A549 (cell line): ENCODE results near the gene OR2S2. TPM values are rescaled to one million over a fixed set of nuclear protein-coding genes. Genes with fewer than 3 reads are reported as not detected.

Source experiments
- ATAC-seq, 2 experiments: fragments of 200-7000 bp in 1 of 2; fragments of >200 bp in 1 of 2; cut with Nextera tagmentation in 1 of 2; cut with Tn5 transposase in 1 of 2; 3 replicates each; pipeline versions ENCODE4 v1.8.0 to v1.9.1; 2018 to 2020; ENCODE audit warnings: mild to moderate bottlenecking in 1 of 2, moderate library complexity in 1 of 2
- CTCF ChIA-PET: fragments of 300-600 bp; sonication (Branson Sonifier 250); formaldehyde crosslinking; extraction: SDS; loops from one replicate; lab custom pipeline; 2021; ENCODE audit warnings: antibody characterized with exemption, inconsistent platforms; lab: Yijun Ruan, JAX
- POLR2A ChIA-PET: fragments of 350-600 bp; formaldehyde crosslinking; extraction: SDS; loops from one replicate; lab custom pipeline; 2021; ENCODE audit warnings: antibody characterized with exemption, inconsistent platforms; lab: Yijun Ruan, JAX
- DNase-seq, 2 experiments: peaks; one replicate each; pipeline versions ENCODE4 v3.0.0 to v3.0.0-alpha.2; 2011 to 2016; ENCODE audit warnings: low read depth in 1 of 2, low spot score in 1 of 2
- FAIRE-seq: peaks from 2 replicates; lab custom pipeline; 2011; peaks lifted over from hg19 to GRCh38; lab: Jason Lieb, UNC
- H3K27ac ChIP-seq, 2 experiments: fragments of >200 bp; sonication (Bioruptor Twin); formaldehyde crosslinking; 3 replicates each; pipeline ENCODE4 v1.5.1; 2016 to 2017
- H3K4me1 ChIP-seq: fragments of >200 bp; sonication (Bioruptor Twin); formaldehyde crosslinking; 3 replicates; pipeline ENCODE4 v1.6.1; 2016
- H3K4me2 ChIP-seq: fragments of >200 bp; sonication (Bioruptor Twin); formaldehyde crosslinking; 3 replicates; pipeline ENCODE4 v1.6.1; 2016
- H3K4me3 ChIP-seq: fragments of >200 bp; sonication (Bioruptor Twin); formaldehyde crosslinking; 3 replicates; pipeline ENCODE4 v1.5.1; 2016
- H3K9me3 ChIP-seq: fragments of >200 bp; sonication (Bioruptor Twin); formaldehyde crosslinking; 3 replicates; pipeline ENCODE4 v1.6.1; 2016
- CBX2 ChIP-seq: fragments of 200-600 bp; sonication (generic); IDR thresholded peaks from 2 replicates; pipeline ENCODE4 v1.6.1; 2016; ENCODE audit warnings: low read depth, mild to moderate bottlenecking, borderline replicate concordance
- CHD2 ChIP-seq: fragments of 150-350 bp; IDR thresholded peaks from 2 replicates; pipeline ENCODE4 v1.6.1; 2014; ENCODE audit warnings: low read length; ENCODE audit not compliant: partially characterized antibody
- EHF ChIP-seq: fragments of 250-450 bp; sonication (Bioruptor Pico); IDR thresholded peaks from 2 replicates; pipeline ENCODE4 v1.5.0; 2020; ENCODE audit warnings: mild to moderate bottlenecking
- EHMT2 ChIP-seq: fragments of 200-600 bp; sonication (generic); IDR thresholded peaks from 2 replicates; pipeline ENCODE4 v1.6.1; 2016; ENCODE audit warnings: antibody characterized with exemption, low read depth, mild to moderate bottlenecking, moderate library complexity
- EP300 ChIP-seq, 2 experiments: fragments of >200 bp; sonication (Bioruptor Twin); formaldehyde crosslinking; IDR thresholded peaks; 2 replicates in 1 of 2; 3 replicates in 1 of 2; pipeline ENCODE4 v1.6.1; 2016 to 2017
- FOXS1 ChIP-seq: fragments of 250-450 bp; sonication (Bioruptor Pico); IDR thresholded peaks from 2 replicates; pipeline ENCODE4 v1.5.0; 2020; ENCODE audit warnings: mild to moderate bottlenecking, moderate library complexity
- GATA3 ChIP-seq: IDR thresholded peaks from 2 replicates; pipeline ENCODE4 v1.6.1; 2012; ENCODE audit warnings: borderline replicate concordance
- HEYL ChIP-seq: fragments of 250-450 bp; sonication (Bioruptor Pico); IDR thresholded peaks from 2 replicates; pipeline ENCODE4 v1.8.0; 2021; ENCODE audit warnings: mild to moderate bottlenecking, moderate library complexity
- HMGXB4 ChIP-seq: fragments of 250-450 bp; sonication (Bioruptor Pico); IDR thresholded peaks from 2 replicates; pipeline ENCODE4 v1.5.0; 2021; ENCODE audit warnings: mild to moderate bottlenecking, moderate library complexity, borderline replicate concordance
- HOXA7 ChIP-seq: fragments of 250-450 bp; sonication (Bioruptor Pico); IDR thresholded peaks from 2 replicates; pipeline ENCODE4 v1.5.0; 2020; ENCODE audit warnings: mild to moderate bottlenecking, moderate library complexity
- HOXB13 ChIP-seq: fragments of 250-450 bp; sonication (Bioruptor Pico); IDR thresholded peaks from 2 replicates; pipeline ENCODE4 v1.5.0; 2020; ENCODE audit warnings: low read depth, mild to moderate bottlenecking, moderate library complexity
- HOXB5 ChIP-seq: fragments of 250-450 bp; sonication (Bioruptor Pico); IDR thresholded peaks from 2 replicates; pipeline ENCODE4 v1.5.0; 2020; ENCODE audit warnings: mild to moderate bottlenecking, moderate library complexity
- KDM1A ChIP-seq: fragments of 200-600 bp; sonication (generic); IDR thresholded peaks from 2 replicates; pipeline ENCODE4 v1.6.1; 2016; ENCODE audit warnings: low read depth, mild to moderate bottlenecking
- MAFK ChIP-seq: fragments of 450-650 bp; IDR thresholded peaks from 2 replicates; pipeline ENCODE4 v1.6.1; 2014; ENCODE audit not compliant: partially characterized antibody
- MAX ChIP-seq: IDR thresholded peaks from 2 replicates; pipeline ENCODE4 v1.6.1; 2012
- MAZ ChIP-seq: fragments of 150-350 bp; IDR thresholded peaks from 2 replicates; pipeline ENCODE4 v1.6.1; 2014; ENCODE audit warnings: antibody characterized with exemption, low read depth, low read length, borderline replicate concordance
- MYC ChIP-seq: IDR thresholded peaks from 2 replicates; pipeline ENCODE4 v1.6.1; 2012; ENCODE audit warnings: mild to moderate bottlenecking, inconsistent platforms, low read length, improper control_type of control experiment, borderline replicate concordance
- NFE2L2 ChIP-seq: fragments of 150-350 bp; conservative IDR thresholded peaks from 2 replicates; pipeline ENCODE4 v1.6.1; 2014; ENCODE audit warnings: low read length
- NPAS2 ChIP-seq: fragments of 250-450 bp; sonication (Bioruptor Pico); IDR thresholded peaks from 2 replicates; pipeline ENCODE4 v1.8.0; 2022; ENCODE audit warnings: mild to moderate bottlenecking, moderate library complexity, borderline replicate concordance
- POLR2AphosphoS2 ChIP-seq: conservative IDR thresholded peaks from 2 replicates; pipeline ENCODE4 v1.6.1; 2012; ENCODE audit warnings: low read length, improper control_type of control experiment, inconsistent platforms
- RAD21 ChIP-seq, 2 experiments: fragments of >200 bp in 1 of 2; sonication (Bioruptor Twin) in 1 of 2; formaldehyde crosslinking in 1 of 2; IDR thresholded peaks in 1 of 2; conservative IDR thresholded peaks in 1 of 2; 2 replicates in 1 of 2; 3 replicates in 1 of 2; pipeline ENCODE4 v1.6.1; 2012 to 2018; ENCODE audit warnings: inconsistent platforms in 1 of 2
- RARB ChIP-seq: fragments of 250-450 bp; sonication (Bioruptor Pico); IDR thresholded peaks from 2 replicates; pipeline ENCODE4 v1.8.0; 2021; ENCODE audit warnings: mild to moderate bottlenecking, moderate library complexity
- RCOR1 ChIP-seq: fragments of 150-350 bp; IDR thresholded peaks from 2 replicates; pipeline ENCODE4 v1.6.1; 2014; ENCODE audit warnings: antibody characterized with exemption, low read length, low read depth
- RNF2 ChIP-seq: fragments of 200-600 bp; sonication (generic); IDR thresholded peaks from 2 replicates; pipeline ENCODE4 v1.6.1; 2016; ENCODE audit warnings: low read depth, mild to moderate bottlenecking, antibody characterized with exemption, moderate library complexity, borderline replicate concordance
- SMC3 ChIP-seq: fragments of >200 bp; sonication (Bioruptor Twin); formaldehyde crosslinking; IDR thresholded peaks from 3 replicates; pipeline ENCODE4 v1.6.1; 2018; ENCODE audit warnings: inconsistent platforms
- SREBF2 ChIP-seq: fragments of 450-650 bp; IDR thresholded peaks from 2 replicates; pipeline ENCODE4 v1.6.1; 2014; ENCODE audit warnings: mild to moderate bottlenecking, moderate library complexity
- TFCP2L1 ChIP-seq: fragments of 250-450 bp; sonication (Bioruptor Pico); IDR thresholded peaks from 2 replicates; pipeline ENCODE4 v1.5.0; 2021; ENCODE audit warnings: mild to moderate bottlenecking
- ZFP36 ChIP-seq: fragments of 450-650 bp; IDR thresholded peaks from 2 replicates; pipeline ENCODE4 v1.6.1; 2014; ENCODE audit warnings: borderline replicate concordance; ENCODE audit not compliant: partially characterized antibody
- ZNF302 ChIP-seq: fragments of 250-450 bp; sonication (Bioruptor Pico); IDR thresholded peaks from 2 replicates; pipeline ENCODE4 v1.9.0; 2021; ENCODE audit warnings: inconsistent platforms, mild to moderate bottlenecking, moderate library complexity
- WGBS: methylation state at CpG from one replicate; pipeline ENCODE4 v1.1.6; 2017; ENCODE audit errors: missing lambda C conversion rate; 5-methylcytosine and 5-hydroxymethylcytosine counted together
- polyA plus RNA-seq, 4 experiments: library from polyadenylated mRNA; depleted of rRNA in 3 of 4; stranded (reverse); fragments of >200 nt; fragmentation: RNase III in 1 of 4; extraction: RNeasy Plus Mini Kit Qiagen cat#74134 plus additional on column Dnase treatment in 1 of 4; gene quantifications; 2 replicates in 3 of 4; 3 replicates in 1 of 4; pipeline ENCODE4 v1.2.3, GENCODE V29; 2011 to 2017

OR2S2 gene
- polyA plus RNA-seq, 2 of the 4 experiments (the other 2 are of a cell fraction): not detected

- Histone ChIP-seq H3K4me2 (no peak overlapping the region), H3K4me1 (no peaks in the 10 kb centered on the region), H3K4me3 (no peak overlapping the region), H3K9me3 (peaks cover 16% of the 10 kb centered on the region; the same call in 2 of the 3 replicates), H3K27ac (no peak overlapping the region)
- ATAC-seq (no peak), FAIRE-seq (no peak), DNase-seq (no peak)
- WGBS: 93% methylated on average over 20 of the region's 35 CpGs
- POLR2A ChIA-PET: no interaction called here
- no peak for TF ChIP-seq TFCP2L1 (CRISPR knock-in tag)
- no peak for TF ChIP-seq FOXS1 (CRISPR knock-in tag)
- no peak for TF ChIP-seq MAZ
- no peak for TF ChIP-seq ZFP36
- no peak for TF ChIP-seq HMGXB4 (CRISPR knock-in tag)
- no peak for TF ChIP-seq MAFK
- no peak for TF ChIP-seq RNF2
- no peak for TF ChIP-seq GATA3
- no peak for TF ChIP-seq RAD21 (conservative IDR thresholded peaks at IDR 0.05 in 1 of 2, IDR thresholded peaks at IDR 0.05 in 1 of 2)
- TF ChIP-seq HOXB5 (CRISPR knock-in tag): no peak
- no peak for TF ChIP-seq CHD2
- no peak for TF ChIP-seq POLR2AphosphoS2
- no peak for TF ChIP-seq RARB (CRISPR knock-in tag)
- TF ChIP-seq EHF (CRISPR knock-in tag): no peak
- TF ChIP-seq RCOR1: no peak
- no peak for TF ChIP-seq CBX2
- TF ChIP-seq HOXA7: no peak
- CTCF ChIA-PET: interaction anchor here (1.3 kb wide), 1 partner anchor 36 kb away, joined by 3 read pairs; no protein-coding TSS in a partner anchor
Observed at GRCh38 chr9:35972093-35972492, 14.1 kb upstream of the OR2S2 start.

GRCh38 chr9:35967042-35967441, 9.1 kb upstream of the OR2S2 start:
- POLR2A ChIA-PET: no interaction called here
- no peak for FAIRE-seq
- Histone ChIP-seq H3K4me1 (peaks cover 2% of the 10 kb centered on the region; the same call in 1 of the 3 replicates), H3K27ac (no peak overlapping the region), H3K4me2 (no peak overlapping the region), H3K4me3 (no peak overlapping the region), H3K9me3 (no peaks in the 10 kb centered on the region)
- ATAC-seq: no peak
- TF ChIP-seq HEYL (CRISPR knock-in tag) (no peak), GATA3 (no peak), HOXA7 (no peak), ZNF302 (CRISPR knock-in tag) (no peak), MYC (no peak), MAX (no peak), SREBF2 (no peak), KDM1A (no peak), SMC3 (no peak), EHMT2 (no peak), MAFK (no peak), CHD2 (no peak), NPAS2 (no peak), NFE2L2 (no peak), HOXB13 (CRISPR knock-in tag) (no peak), EP300 (IDR thresholded peaks at IDR 0.05) (no peak)
- CTCF ChIA-PET: interaction anchor here (1.5 kb wide), 1 partner anchor 12 kb away, joined by 5 read pairs; no protein-coding TSS in a partner anchor
- no peak for DNase-seq
- WGBS: 7% methylated on average over 2 of the region's 2 CpGs
